GM19397 (cell line): Measurements from ENCODE around the gene HRH2.
"Not testable (repeated sequence)": the region's sequence is repeated elsewhere in the genome, so short reads cannot be mapped to it uniquely, and the experiment has no call there.

Experiments used
- ATAC-seq: cut with Tn5 transposase; IDR thresholded peaks from one replicate; pipeline ENCODE4 v1.9.1; 2021; ENCODE audit warnings: mild to moderate bottlenecking, moderate library complexity; ENCODE audit not compliant: unreplicated experiment

The HRH2 gene, protein sequence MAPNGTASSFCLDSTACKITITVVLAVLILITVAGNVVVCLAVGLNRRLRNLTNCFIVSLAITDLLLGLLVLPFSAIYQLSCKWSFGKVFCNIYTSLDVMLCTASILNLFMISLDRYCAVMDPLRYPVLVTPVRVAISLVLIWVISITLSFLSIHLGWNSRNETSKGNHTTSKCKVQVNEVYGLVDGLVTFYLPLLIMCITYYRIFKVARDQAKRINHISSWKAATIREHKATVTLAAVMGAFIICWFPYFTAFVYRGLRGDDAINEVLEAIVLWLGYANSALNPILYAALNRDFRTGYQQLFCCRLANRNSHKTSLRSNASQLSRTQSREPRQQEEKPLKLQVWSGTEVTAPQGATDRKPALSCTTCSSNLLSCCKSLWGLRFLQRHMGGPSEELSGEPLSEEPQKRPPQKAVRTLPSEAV

DNA sequence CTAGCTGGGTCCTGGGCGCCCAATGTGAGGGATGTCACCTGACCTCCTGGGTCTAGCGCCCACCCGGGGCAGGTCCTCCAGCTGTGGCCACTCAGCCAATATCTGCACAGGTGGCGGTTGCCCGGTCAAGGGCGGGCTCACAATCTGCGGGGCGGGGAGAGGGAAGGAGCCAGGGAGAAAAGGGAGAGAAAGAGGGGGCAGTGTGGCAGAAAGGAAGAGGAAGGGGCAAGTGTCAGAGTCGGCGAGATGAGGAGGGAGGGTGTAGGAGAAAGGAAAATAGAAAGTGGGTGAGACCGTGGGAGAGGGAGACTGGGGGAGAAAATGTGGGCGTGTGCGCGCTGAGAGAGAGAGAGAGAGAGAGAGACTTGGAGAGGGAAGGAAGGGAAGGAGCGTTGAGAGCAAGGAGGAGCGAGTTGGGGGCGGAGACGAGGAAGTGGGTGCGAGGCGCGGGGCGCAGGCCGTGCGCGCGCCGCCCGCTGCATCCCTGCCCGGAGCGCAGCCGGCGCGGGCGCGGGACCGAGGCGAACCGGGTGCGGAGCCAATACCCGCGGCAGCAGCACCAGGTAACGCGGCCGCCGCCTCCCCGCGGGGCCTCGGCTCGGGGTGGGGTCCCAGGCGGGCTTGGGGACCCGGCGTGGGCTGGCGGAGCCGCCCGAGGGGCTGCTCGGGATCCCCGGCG, at the start of gene HRH2:
Gene HRH2 (plus strand): TSS at position 479 of the 679 bp plus-strand sequence. CDS start 25,163 bp downstream, outside the sequence.
- ATAC-seq = no peak

DNA sequence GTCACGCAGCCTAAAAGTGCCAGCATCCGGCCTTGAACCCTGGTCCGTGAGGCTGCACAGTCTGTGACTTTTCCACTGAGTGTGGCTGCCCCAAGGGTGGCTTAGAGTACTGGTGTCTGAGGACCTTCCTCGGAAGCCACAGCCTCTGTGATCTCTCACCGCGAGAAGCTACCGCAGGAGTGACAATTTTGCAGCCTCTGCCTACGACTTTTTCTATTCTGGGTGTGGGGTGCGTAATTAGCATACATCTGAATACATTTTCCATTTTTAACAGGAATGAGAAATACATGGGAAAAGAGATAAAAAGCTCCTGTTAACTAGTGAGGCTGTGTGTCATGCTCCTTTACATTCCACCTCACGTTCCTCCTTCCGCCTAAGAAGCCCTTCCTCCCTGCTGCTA, 48.3 kb upstream of the HRH2 start:
- ATAC-seq = no peak

DNA sequence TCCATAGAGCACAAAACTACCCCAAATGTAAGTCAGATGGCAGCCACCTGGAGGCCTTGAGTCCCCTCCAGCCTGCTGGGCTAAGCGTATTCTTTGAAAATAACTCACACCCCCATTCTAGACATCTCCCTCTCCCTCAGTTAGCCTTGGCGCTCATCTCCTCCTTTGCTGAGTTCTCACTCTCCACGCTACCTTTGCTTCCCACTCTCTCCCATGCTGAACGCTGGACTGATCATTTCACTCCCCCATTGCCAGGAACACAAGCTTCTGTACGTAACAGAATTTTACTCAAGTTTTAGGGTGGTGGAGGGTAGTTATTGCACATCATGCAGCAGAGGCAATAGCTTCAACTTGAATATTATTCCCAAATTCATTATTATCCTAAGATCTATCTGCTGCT, 47.5 kb upstream of the HRH2 start:
- ATAC-seq = no peak

DNA sequence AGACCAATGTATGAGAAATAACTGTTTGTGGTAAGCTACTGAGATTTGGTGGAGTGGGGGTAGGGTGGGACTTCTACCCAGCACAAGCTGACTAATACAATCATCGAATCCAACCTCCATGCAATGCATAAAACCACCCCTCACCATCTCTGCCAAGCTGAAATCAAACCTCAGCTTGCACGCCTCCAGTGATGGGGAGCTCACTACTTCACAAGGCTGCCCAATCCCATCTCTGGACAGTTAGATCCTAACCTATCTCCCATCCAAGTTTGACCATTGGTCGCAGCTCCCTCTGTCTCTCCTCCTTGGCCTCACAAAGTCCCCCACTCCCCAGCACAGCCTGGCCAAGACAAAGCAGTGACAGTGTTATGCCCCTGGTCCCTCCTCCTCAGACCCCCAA, 47.0 kb upstream of the HRH2 start:
- ATAC-seq = no peak

DNA sequence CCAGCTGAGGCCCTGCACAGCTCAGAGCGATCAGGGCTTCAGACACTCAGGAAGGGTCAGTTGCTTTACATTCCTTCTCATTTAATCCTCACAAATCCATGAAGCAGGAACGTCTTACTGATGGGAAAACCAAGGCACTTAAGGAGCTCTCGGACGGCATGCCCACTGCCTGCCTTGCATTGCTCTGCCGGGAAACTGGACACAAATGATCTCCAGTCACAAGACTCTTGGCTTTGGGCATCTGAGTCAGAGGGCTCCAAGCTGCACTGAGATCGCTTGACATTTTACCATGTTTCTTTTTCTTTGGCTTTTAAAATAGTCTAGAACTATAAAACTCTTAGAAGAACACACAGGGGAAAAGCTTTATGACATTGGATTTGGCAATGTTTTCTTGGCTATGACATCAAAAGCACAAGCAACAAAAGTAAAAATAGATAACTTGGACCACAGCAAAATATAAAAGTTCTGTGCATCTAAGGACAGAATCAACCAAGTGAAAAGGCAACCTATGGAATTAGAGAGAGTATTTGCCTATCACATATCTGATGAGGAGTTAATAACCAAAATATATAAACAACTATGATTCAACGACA, 43.6 kb upstream of the HRH2 start:
- no peak for ATAC-seq

DNA sequence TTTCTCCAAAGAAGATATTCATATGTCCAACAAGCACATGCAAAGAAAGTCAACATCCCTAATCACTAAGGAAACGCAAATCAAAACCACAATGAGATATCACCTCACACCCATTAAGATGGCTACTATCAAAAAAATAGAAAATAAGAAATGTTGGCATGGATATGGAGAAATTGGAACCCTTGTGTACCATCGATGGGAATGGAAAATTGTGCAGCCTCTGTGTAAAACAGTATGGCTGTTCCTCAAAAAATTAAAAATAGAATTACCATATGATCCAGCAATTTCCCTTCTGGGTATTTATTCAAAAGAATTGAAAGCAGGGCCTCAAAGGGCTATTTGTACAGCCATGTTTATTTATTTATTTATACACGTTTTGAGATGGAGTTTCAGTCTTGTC, 43.0 kb upstream of the HRH2 start:
- no peak for ATAC-seq

DNA sequence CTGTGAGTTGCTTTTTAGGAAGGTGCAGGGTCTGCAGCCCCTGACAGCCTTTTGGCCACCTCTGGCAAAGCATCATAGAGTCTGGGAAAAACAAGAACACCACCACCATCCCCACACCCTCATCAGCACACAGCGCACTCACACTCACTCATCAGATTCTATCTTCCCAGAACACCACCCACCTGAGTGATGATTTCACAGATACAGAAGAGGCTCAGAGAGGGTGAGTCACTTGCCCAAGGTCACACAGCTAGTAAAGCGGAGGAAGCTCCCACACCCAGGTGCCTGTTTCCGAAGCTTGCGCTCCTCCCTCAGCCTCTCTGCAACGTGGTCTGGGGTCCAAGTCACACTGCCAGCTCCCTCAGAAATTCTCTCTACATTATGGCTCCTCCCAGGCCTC, 41.8 kb upstream of the HRH2 start:
- no peak for ATAC-seq

DNA sequence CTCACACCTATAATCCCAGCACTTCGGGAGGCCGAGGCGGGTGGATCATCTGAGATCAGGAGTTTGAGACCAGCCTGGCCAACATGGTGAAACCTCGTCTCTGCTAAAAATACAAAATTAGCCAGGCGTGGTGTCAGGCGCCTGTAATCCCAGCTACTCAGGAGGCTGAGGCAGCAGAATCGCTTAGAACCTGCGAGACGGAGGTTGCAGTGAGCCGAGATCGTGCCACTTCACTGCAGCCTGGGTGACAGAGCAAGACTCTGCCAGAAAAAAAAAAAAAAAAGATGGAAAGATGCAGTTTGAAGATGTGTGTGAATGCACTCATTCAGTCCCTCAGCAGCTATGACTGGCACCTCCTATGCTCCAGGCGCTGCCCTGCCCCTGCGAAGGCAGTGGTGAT, 41.3 kb upstream of the HRH2 start:
- ATAC-seq = not testable (repeated sequence)

DNA sequence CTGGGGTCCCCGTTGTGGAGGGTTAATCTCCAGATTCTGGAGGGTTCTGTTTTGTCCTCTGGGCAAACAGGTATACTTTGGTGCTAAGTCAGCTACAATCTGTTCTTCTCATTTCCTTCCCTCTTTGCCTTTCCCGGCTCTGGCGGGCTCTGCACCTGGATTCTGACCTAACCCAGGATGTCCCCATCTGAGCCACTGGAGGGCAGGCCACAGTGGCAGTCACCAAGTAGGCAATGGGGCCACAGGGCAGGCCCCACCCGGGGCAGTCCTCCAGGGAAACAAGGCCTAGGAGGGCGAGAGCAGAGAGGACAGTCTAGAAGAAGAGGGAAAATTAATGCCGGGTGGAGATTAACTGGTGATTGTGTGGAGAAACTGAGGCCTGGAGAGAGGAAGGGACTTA, 40.4 kb upstream of the HRH2 start:
- no peak for ATAC-seq

DNA sequence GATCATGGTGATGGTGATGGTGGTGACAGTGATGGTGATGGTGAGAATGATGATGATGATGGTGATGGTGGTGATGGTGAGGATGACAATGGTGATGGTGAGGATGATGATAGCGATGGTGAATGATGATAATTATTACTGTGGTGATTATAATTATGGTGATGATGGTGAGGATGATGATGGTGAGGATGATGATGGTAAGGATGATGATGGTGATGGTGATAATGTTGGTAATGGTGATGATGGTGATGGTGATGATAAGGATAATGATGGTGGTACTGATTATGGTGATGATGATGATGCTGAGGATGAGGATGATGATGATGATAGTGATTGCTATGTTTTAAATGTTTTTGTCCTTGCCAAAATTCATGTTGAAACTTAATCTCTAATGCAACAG, 37.3 kb upstream of the HRH2 start:
- no peak for ATAC-seq

DNA sequence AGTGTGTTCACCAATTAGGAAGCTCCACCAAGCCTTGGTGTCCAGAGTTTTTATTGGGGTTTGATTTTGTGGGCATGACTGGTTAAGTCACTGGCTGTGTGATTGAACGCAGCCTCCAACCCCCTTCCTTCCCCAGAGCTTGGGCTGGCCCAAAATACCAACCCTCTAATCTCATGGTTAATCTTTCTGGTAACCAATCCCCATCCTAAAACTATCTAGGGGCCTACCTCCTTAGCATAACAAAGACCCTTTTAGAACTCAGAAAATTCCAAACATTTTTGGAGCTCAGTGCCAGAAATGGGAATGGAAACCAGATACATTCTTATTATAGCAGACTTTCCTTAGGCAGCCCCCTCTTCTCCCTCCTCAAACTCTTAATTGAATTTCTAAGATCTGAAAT, 35.9 kb upstream of the HRH2 start:
- no peak for ATAC-seq

DNA sequence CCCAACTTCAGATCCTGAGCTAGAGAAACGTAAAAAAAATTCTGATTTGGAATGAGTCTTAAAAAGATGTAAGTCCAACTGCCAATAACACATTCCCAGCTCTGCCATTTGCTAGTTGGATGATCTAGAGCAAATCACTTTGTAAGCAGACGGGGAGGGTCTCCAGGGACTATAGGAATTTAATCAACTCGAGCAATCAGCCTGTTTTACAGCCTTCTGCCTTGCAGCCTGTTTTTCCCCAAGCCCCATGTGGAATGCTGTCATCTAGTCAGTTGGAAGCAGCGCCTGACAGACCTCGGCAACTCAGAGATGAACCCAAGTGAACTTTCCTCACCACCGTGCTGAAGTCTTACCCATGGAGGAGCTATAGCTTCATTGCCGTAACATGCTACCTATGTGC, 34.8 kb upstream of the HRH2 start:
- ATAC-seq = no peak

DNA sequence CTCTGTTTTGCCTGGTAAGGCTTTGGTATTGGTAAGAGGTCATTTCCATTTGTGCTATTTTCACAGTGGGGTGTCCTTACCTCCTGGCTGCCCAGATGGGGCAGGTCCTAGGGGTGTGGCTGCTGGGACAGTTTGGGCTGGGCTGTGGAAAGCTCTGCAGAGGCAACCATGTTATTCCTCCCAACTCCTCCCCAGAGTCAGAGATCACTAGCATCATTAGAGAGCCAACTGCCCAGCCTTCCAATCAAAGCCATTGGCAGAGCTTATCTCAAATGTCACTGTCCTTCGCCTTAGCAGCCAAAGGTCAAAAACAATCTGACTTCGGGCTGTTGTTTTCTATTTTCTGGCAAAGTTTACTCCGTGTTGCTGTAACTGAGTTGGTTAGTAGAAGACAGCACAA, 33.6 kb upstream of the HRH2 start:
- no peak for ATAC-seq

DNA sequence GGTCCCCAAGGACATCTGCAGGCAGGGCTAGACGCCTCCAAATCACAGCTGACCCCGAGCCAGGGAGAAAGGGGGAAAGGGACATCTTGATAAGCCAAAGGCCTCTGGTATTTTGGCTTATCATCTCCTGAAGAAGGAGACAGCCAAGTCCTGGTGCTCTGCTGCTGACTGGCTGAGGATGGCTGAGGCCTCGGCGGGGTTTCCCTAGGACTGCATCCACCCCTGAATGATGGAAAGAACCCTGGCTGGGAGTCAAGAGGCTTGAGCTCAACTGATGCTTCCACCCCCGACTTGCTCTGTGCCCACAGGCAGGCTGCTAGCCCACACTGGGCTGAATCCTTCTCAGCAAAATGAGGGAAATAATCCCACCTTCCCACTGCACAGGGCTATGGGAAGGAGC, 30.9 kb upstream of the HRH2 start:
- no peak for ATAC-seq

DNA sequence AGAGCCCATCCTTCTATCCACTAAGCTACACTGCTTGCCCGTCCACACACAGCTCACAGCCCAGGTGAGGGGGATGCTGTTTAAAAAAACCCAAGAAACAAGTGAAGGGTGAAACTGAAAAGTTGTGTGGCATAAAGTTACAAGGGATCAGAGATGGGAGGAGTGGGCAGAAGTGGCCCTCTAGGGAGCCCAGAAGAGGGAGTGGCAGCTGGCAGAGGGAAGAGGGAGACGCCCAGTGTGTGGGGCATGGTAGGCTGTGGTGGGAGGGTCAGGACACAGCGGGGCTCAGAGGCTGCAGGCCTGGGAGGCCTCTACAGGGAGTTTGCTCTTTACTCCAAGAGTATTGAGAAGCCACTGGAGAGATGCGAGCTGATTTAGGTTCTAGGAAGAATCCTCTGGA, 30.1 kb upstream of the HRH2 start:
- ATAC-seq = no peak

DNA sequence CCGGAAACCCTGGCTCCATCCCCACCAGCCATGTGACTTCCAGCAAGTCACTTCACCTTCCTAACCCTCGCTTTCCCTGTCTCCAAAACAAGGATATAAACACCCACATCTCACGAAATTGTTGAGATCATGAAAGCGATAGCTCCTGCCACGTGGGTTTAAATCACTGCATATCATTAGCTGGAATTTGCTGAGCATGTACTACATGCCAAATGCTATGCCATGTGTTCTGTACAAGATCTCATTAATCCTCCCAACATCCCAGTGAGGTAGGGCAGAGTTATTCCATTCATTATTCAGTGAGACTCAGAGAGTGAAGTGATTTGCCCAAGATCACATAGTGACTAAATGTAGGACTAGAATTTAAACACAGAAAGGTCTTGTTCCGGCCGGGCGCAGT, 29.2 kb upstream of the HRH2 start:
- ATAC-seq = no peak

DNA sequence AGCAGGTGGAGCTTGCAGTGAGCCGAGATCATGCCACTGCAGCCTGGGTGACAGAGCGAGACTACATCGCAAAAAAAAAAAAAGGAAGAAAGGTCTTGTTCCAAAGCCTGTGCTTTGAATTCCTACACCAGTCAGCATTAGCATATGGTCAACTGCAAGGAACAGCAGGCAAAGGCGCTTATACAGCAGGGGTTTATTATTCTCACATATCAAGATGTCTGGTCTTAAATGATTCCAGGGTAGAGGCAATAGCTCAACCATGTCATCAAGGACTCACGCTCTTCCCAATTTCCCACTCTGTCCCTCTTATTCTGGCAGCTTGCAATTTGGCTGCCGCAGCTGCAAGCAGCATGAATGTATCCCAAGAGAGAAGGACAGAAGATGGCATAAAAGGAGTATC, 28.6 kb upstream of the HRH2 start:
- no peak for ATAC-seq

DNA sequence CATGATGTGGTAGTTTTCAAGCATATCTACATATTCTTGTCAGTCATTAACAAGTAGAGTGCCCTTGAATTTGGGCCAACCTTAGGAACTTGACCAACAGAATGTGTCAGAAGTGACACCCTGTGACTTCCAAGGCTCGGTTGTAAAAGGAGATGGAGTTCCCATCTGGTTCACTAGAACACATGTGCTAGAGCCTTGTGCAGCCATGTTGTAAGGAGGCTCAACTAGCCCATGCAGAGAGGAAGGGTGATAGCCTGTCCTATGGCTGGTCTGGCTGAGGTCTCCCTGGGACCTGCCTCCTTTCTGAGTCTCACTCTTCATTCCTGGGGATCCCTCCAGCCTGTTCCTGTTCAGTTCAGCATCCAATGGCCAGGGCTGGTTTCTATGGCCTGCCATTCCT, 28.1 kb upstream of the HRH2 start:
- no peak for ATAC-seq

DNA sequence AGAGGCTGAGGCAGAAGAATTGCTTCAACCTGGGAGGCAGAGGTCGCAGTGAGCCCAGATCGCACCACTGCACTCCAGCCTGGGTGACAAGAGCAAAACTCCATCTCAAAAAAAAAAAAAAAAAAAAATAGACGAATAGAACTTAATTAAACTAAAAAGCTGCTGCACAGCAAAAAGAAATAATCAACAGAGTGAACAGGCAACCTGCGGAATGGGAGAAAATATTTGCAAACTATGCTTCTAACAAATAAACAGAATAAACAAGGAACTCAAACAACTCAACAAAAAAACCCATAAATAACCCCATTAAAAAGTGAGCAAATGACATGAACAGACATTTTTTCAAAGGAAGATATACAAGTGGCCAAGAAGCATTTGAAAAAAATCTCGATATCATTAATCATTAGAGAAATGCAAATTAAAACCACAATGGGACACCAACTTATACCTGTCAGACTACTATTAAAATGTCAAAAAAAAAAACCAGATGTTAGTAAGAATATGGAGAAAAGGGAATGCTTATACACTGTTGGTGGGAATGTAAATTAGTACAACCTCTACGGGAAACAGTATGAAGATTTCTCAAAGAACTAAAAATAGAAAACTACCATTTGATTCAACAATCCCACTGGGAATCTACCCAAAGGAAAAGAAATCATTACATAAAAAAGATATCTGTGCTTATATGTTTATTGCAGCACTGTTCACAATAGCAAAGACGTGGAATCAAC, 21.9 kb upstream of the HRH2 start:
- no peak for ATAC-seq

DNA sequence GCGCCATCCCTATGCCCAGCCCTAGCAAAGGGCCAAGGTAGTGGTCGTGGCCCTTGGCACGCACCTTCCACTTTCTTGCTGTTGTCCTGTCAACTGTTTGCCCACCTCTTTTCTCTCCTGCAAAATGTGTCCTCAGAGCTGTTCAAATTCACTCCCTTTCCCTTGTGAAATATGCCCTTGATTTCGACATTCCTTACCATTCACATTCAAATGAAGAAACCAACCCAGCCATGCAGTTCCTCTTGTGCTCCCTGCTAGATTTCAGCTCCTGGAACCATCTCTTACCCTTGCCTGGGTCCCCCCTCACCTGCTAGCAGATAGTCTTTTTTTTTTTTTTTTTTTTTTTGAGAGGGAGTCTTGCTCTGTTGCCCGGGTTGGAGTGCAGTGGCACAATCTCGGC, 19.6 kb upstream of the HRH2 start:
- no peak for ATAC-seq

DNA sequence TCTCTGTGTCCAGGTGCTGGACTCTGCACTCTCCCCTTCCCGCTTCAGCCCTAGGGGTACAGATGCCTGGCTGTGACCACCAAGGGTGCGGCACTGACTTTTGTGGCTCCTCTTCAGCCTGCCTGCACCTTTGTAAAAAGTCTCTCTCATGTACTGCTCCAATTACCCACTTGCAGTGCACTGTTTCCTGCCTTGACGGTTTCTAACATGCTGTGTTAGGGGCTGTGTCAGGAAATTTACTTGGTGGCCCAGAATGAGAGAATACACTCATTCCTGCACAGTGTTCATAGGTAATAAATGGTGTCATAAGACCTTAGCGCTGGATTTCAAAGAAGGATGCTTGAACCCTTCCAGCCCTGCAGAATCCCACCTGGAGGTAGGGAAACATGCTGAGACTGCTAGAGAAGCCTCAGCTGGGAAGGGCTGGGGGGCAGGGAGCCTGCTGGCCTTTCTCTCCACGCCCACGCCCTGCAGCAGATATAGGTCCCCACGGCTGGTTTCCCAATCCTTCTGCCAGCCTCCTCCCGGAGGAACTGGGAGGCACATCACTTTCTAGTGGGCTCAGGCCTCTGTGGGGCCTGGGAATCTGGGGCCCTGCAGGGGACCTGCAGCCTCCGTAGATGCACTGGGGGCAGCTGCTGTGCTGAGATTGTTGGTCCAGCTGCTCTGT, 17.6 kb upstream of the HRH2 start:
- ATAC-seq = no peak
